ENCODE data around the gene BEX4. TPM values are rescaled to one million over a fixed set of nuclear protein-coding genes. Genes with fewer than 3 reads are reported as not detected.
A peak's percentile ranks its signal among the peaks of the same experiment; 100 is the strongest.

BEX4 gene
- total RNA-seq, 1 donor: 6.0 TPM

GRCh38 chrX:103248553-103248952 is 33.6 kb downstream of the BEX4 start:
- peak; percentile 21 for DNase-seq (ENCODE audit: low read depth)
- H3K4me3 ChIP-seq (ENCODE audit: low read depth, low read length): no peak overlapping the region
- TF ChIP-seq CTCF (IDR thresholded peaks at IDR 0.05; ENCODE audit: insufficient read depth, low read depth, low read length): peak; percentile 40

GRCh38 chrX:103249805-103250204 is 34.9 kb downstream of the BEX4 start:
- DNase-seq (ENCODE audit: low read depth): no peak
- H3K4me3 ChIP-seq (ENCODE audit: low read depth, low read length): no peak overlapping the region
- TF ChIP-seq CTCF (IDR thresholded peaks at IDR 0.05; ENCODE audit: insufficient read depth, low read depth, low read length): no peak

GRCh38 chrX:103250977-103251376 is 36.1 kb downstream of the BEX4 start:
- no peak for DNase-seq (ENCODE audit: low read depth)
- no peak overlapping the region for H3K4me3 ChIP-seq (ENCODE audit: low read depth, low read length)
- TF ChIP-seq CTCF (IDR thresholded peaks at IDR 0.05; ENCODE audit: insufficient read depth, low read depth, low read length): no peak

- peak; percentile 14 for DNase-seq (ENCODE audit: low read depth)
- peak overlapping the region; percentile 85 for H3K4me3 ChIP-seq (ENCODE audit: low read depth, low read length)
- no peak for TF ChIP-seq CTCF (IDR thresholded peaks at IDR 0.05; ENCODE audit: insufficient read depth, low read depth, low read length)
Observed at GRCh38 chrX:103253608-103254007, 38.7 kb downstream of the BEX4 start.

- DNase-seq (ENCODE audit: low read depth): peak; percentile 38
- no peak for TF ChIP-seq CTCF (IDR thresholded peaks at IDR 0.05; ENCODE audit: insufficient read depth, low read depth, low read length)
- H3K4me3 ChIP-seq (ENCODE audit: low read depth, low read length): peak overlapping the region; percentile 85
Observed at GRCh38 chrX:103254171-103254824, 39.4 kb downstream of the BEX4 start.

- peak within 1 kb of the TSS; percentile 85 for H3K4me3 ChIP-seq (ENCODE audit: low read depth, low read length)
- peak; percentile 76 for DNase-seq (ENCODE audit: low read depth)
- TF ChIP-seq CTCF (IDR thresholded peaks at IDR 0.05; ENCODE audit: insufficient read depth, low read depth, low read length): no peak
Observed at GRCh38 chrX:103254921-103255493, 40.1 kb downstream of the BEX4 start, which contains the start of gene TCEAL8. TCEAL8 (minus strand) TSS chrX:103255155; CDS start chrX:103253979, 1,176 bp downstream.
